Neuronal stem cell (in vitro differentiated cells): Measurements from ENCODE around the gene OBSCN.

Experiments
- DNase-seq: peaks from one replicate; pipeline ENCODE4 v3.0.0-alpha.2; 2013; ENCODE audit warnings: low spot score
- H2AFZ ChIP-seq: one replicate; pipeline ENCODE4 v1.6.1; 2013; ENCODE audit warnings: mild to moderate bottlenecking, low read length, inconsistent platforms
- H2AK5ac ChIP-seq: 2 replicates; pipeline ENCODE4 v1.6.1; 2013; ENCODE audit warnings: low read depth, mild to moderate bottlenecking, inconsistent platforms, low read length, moderate library complexity, mixed read lengths
- H2BK120ac ChIP-seq: 2 replicates; pipeline ENCODE4 v1.6.1; 2013; ENCODE audit warnings: low read depth, mild to moderate bottlenecking, inconsistent platforms, low read length, moderate library complexity, mixed read lengths
- H2BK12ac ChIP-seq: one replicate; pipeline ENCODE4 v1.6.1; 2013; ENCODE audit warnings: low read length, inconsistent platforms
- H2BK15ac ChIP-seq: 2 replicates; pipeline ENCODE4 v1.6.1; 2013; ENCODE audit warnings: mild to moderate bottlenecking, low read length, inconsistent platforms, mixed read lengths
- H2BK5ac ChIP-seq: one replicate; pipeline ENCODE4 v1.6.1; 2013; ENCODE audit warnings: inconsistent platforms, mild to moderate bottlenecking, low read length, moderate library complexity
- H3K14ac ChIP-seq: one replicate; pipeline ENCODE4 v1.6.1; 2013; ENCODE audit warnings: low read length, inconsistent platforms
- H3K18ac ChIP-seq: 2 replicates; pipeline ENCODE4 v1.6.1; 2013; ENCODE audit warnings: low read length, inconsistent platforms
- H3K23ac ChIP-seq: 2 replicates; pipeline ENCODE4 v1.6.1; 2013; ENCODE audit warnings: low read depth, mild to moderate bottlenecking, mixed read lengths, low read length, inconsistent platforms; ENCODE audit not compliant: poor library complexity
- H3K27ac ChIP-seq: replicated peaks from 3 replicates; pipeline ENCODE4 v1.5.1; 2013; ENCODE audit warnings: low read length, inconsistent platforms
- H3K27me3 ChIP-seq, 3 experiments: 2 replicates each; pipeline ENCODE4 v1.6.1; 2013; ENCODE audit warnings: low read length in 3 of 3, mild to moderate bottlenecking in 2 of 3, inconsistent platforms in 1 of 3, low read depth in 1 of 3, mixed read lengths in 1 of 3, moderate library complexity in 1 of 3; ENCODE audit not compliant: control insufficient read depth in 3 of 3, insufficient read depth in 3 of 3
- H3K36me3 ChIP-seq, 2 donors: replicated peaks in 1 of 2; 2 replicates each; pipeline ENCODE4 v1.6.1; 2013; ENCODE audit warnings: low read length in 2 of 2; ENCODE audit not compliant: control insufficient read depth in 2 of 2, insufficient read depth in 2 of 2
- H3K4ac ChIP-seq: 2 replicates; pipeline ENCODE4 v1.6.1; 2013; ENCODE audit warnings: inconsistent platforms, mild to moderate bottlenecking, low read length, moderate library complexity
- H3K4me1 ChIP-seq, 2 donors: 1 replicate in 1 of 2; 2 replicates in 1 of 2; pipeline ENCODE4 v1.6.1; 2013; ENCODE audit warnings: low read length in 2 of 2, low read depth in 1 of 2; ENCODE audit not compliant: control insufficient read depth in 2 of 2, insufficient read depth in 1 of 2
- H3K4me2 ChIP-seq: one replicate; pipeline ENCODE4 v1.6.1; 2013; ENCODE audit warnings: mild to moderate bottlenecking, low read length, inconsistent platforms; ENCODE audit not compliant: insufficient read depth, poor library complexity, severe bottlenecking
- H3K4me3 ChIP-seq, 2 donors: 2 replicates each; pipeline ENCODE4 v1.5.1; 2013; ENCODE audit warnings: low read length in 2 of 2, mild to moderate bottlenecking in 2 of 2, inconsistent platforms in 1 of 2, moderate library complexity in 1 of 2
- H3K79me1 ChIP-seq: one replicate; pipeline ENCODE4 v1.6.1; 2013; ENCODE audit warnings: low read depth, mild to moderate bottlenecking, inconsistent platforms, low read length, moderate library complexity
- H3K9ac ChIP-seq: one replicate; pipeline ENCODE4 v1.6.1; 2013; ENCODE audit warnings: mild to moderate bottlenecking, low read depth, low read length, inconsistent platforms; ENCODE audit not compliant: poor library complexity
- H3K9me3 ChIP-seq, 2 donors: replicated peaks in 1 of 2; 2 replicates each; pipeline versions ENCODE3 to v1.6.1; 2013; ENCODE audit warnings: low read length in 2 of 2, mild to moderate bottlenecking in 2 of 2, inconsistent platforms in 1 of 2, low read depth in 1 of 2, mixed read lengths in 1 of 2, moderate library complexity in 1 of 2; ENCODE audit not compliant: control insufficient read depth in 2 of 2, insufficient read depth in 1 of 2
- H4K8ac ChIP-seq: one replicate; pipeline ENCODE4 v1.6.1; 2013; ENCODE audit warnings: low read depth, mild to moderate bottlenecking, inconsistent platforms, low read length, moderate library complexity
- H4K91ac ChIP-seq: one replicate; pipeline ENCODE4 v1.6.1; 2013; ENCODE audit warnings: low read length, low read depth, mild to moderate bottlenecking, inconsistent platforms; ENCODE audit not compliant: poor library complexity
- WGBS, 2 donors: extraction: QIAGEN DNeasy Blood & Tissue Kit; methylation state at CpG; one replicate each; pipeline ENCODE4 v1.1.7; 2013; ENCODE audit warnings: missing lambda C conversion rate in 2 of 2, mixed read lengths in 1 of 2; ENCODE audit not compliant: insufficient read length in 2 of 2, insufficient replicate concordance in 1 of 2; ENCODE audit errors: extremely low coverage in 2 of 2; 5-methylcytosine and 5-hydroxymethylcytosine counted together

The OBSCN gene

GRCh38 chr1:228414511-228415211 lies 206.8 kb downstream of the OBSCN start:
- Histone ChIP-seq H3K4ac (no peak overlapping the region), H2BK120ac (no peak overlapping the region), H3K4me3 (no peak overlapping the region), H2AK5ac (peak overlapping the region; percentile 3), H3K9me3 (peaks cover 0 to 3% of the 10 kb centered on the region in 2 donors), H4K8ac (no peak overlapping the region), H3K18ac (peak overlapping the region; percentile 52), H3K27ac (no peak overlapping the region), H2BK5ac (no peak overlapping the region), H2AFZ (no peak overlapping the region), H3K23ac (peak overlapping the region; percentile 77), H3K79me1 (peaks cover 3% of the 10 kb centered on the region), H3K27me3 (peaks cover 0 to 13% (median 0%) of the 10 kb centered on the region in 3 experiments), H3K36me3 (peaks cover 16 to 21% of the 10 kb centered on the region in 2 donors), H3K14ac (no peak overlapping the region), H3K4me2 (no peak overlapping the region), H4K91ac (no peak overlapping the region), H3K9ac (no peak overlapping the region), H3K4me1 (peaks cover 0 to 11% of the 10 kb centered on the region in 2 donors), H2BK12ac (no peak overlapping the region), H2BK15ac (no peak overlapping the region)
- no peak for DNase-seq
- WGBS, 2 donors, result no CpG with 5 or more reads among the region's 25 CpGs

- H3K14ac ChIP-seq, result no peak overlapping the region
- H2BK5ac ChIP-seq, result no peak overlapping the region
- H3K79me1 ChIP-seq, result peaks cover 3% of the 10 kb centered on the region
- H3K4me1 ChIP-seq, result peaks cover 0 to 11% of the 10 kb centered on the region in 2 donors
- no peak overlapping the region for H3K9ac ChIP-seq
- no peak overlapping the region for H3K4ac ChIP-seq
- H3K4me3 ChIP-seq, result no peak overlapping the region
- peaks cover 0 to 13% (median 0%) of the 10 kb centered on the region in 3 experiments for H3K27me3 ChIP-seq
- no peak overlapping the region for H2AFZ ChIP-seq
- no CpG with 5 or more reads among the region's 7 CpGs for WGBS, 2 donors
- no peak overlapping the region for H2BK15ac ChIP-seq
- no peak for DNase-seq
- peaks cover 15 to 17% of the 10 kb centered on the region in 2 donors for H3K36me3 ChIP-seq
- H3K23ac ChIP-seq, result no peak overlapping the region
- H4K8ac ChIP-seq, result no peak overlapping the region
- no peak overlapping the region for H3K4me2 ChIP-seq
- no peak overlapping the region for H3K18ac ChIP-seq
- no peak overlapping the region for H2BK120ac ChIP-seq
- peak overlapping the region; percentile 16 for H2AK5ac ChIP-seq
- H3K9me3 ChIP-seq, result peaks cover 0 to 3% of the 10 kb centered on the region in 2 donors
- no peak overlapping the region for H2BK12ac ChIP-seq
- H4K91ac ChIP-seq, result no peak overlapping the region
- no peak overlapping the region for H3K27ac ChIP-seq
Measured at GRCh38 chr1:228415221-228415620, 207.4 kb downstream of the OBSCN start.

- H3K27me3 ChIP-seq, result peaks cover 0 to 13% (median 0%) of the 10 kb centered on the region in 3 experiments
- peaks cover 0 to 3% of the 10 kb centered on the region in 2 donors for H3K9me3 ChIP-seq
- no peak overlapping the region for H3K23ac ChIP-seq
- H3K4me3 ChIP-seq, result peak overlapping the region in 1 of 2 donors; percentile 78
- peak overlapping the region; percentile 44 for H3K18ac ChIP-seq
- DNase-seq, result no peak
- no CpG with 5 or more reads among the region's 23 CpGs for WGBS, 2 donors
- H3K4me2 ChIP-seq, result peak overlapping the region; percentile 92
- H3K36me3 ChIP-seq, result peaks cover 10 to 11% of the 10 kb centered on the region in 2 donors
- peak overlapping the region; percentile 1 for H3K14ac ChIP-seq
- H2BK15ac ChIP-seq, result no peak overlapping the region
- peaks cover 0 to 11% of the 10 kb centered on the region in 2 donors for H3K4me1 ChIP-seq
- no peak overlapping the region for H4K91ac ChIP-seq
- no peak overlapping the region for H2BK12ac ChIP-seq
- no peak overlapping the region for H2BK120ac ChIP-seq
- H2BK5ac ChIP-seq, result no peak overlapping the region
- H3K9ac ChIP-seq, result peak overlapping the region; percentile 86
- H3K27ac ChIP-seq, result no peak overlapping the region
- no peak overlapping the region for H2AK5ac ChIP-seq
- H3K79me1 ChIP-seq, result peaks cover 3% of the 10 kb centered on the region
- peak overlapping the region; percentile 78 for H4K8ac ChIP-seq
- H2AFZ ChIP-seq, result no peak overlapping the region
- no peak overlapping the region for H3K4ac ChIP-seq
Measured at GRCh38 chr1:228415853-228416216, 208.0 kb downstream of the OBSCN start.

- peaks cover 5 to 8% of the 10 kb centered on the region in 2 donors for H3K36me3 ChIP-seq
- H3K9me3 ChIP-seq, result peaks cover 0 to 3% of the 10 kb centered on the region in 2 donors
- H3K4me1 ChIP-seq, result peaks cover 0 to 11% of the 10 kb centered on the region in 2 donors
- H2BK15ac ChIP-seq, result peak within 1 kb of the TSS; percentile 5
- peak within 1 kb of the TSS; percentile 82 for H3K18ac ChIP-seq
- peaks cover 0 to 13% (median 0%) of the 10 kb centered on the region in 3 experiments for H3K27me3 ChIP-seq
- H3K14ac ChIP-seq, result peak within 1 kb of the TSS; percentile 42
- peak within 1 kb of the TSS; percentile 40 for H2BK120ac ChIP-seq
- H3K4me3 ChIP-seq, result peak within 1 kb of the TSS in 1 of 2 donors; percentile 78
- peaks cover 3% of the 10 kb centered on the region for H3K79me1 ChIP-seq
- H4K8ac ChIP-seq, result peak within 1 kb of the TSS; percentile 78
- peak within 1 kb of the TSS; percentile 53 for H3K23ac ChIP-seq
- no peak within 1 kb of the TSS for H3K27ac ChIP-seq
- WGBS, 2 donors, result no CpG with 5 or more reads among the region's 59 CpGs
- no peak within 1 kb of the TSS for H4K91ac ChIP-seq
- H3K4me2 ChIP-seq, result peak within 1 kb of the TSS; percentile 92
- peak within 1 kb of the TSS; percentile 86 for H3K9ac ChIP-seq
- peak within 1 kb of the TSS; percentile 35 for H2AK5ac ChIP-seq
- H2AFZ ChIP-seq, result no peak within 1 kb of the TSS
- H2BK12ac ChIP-seq, result no peak within 1 kb of the TSS
- no peak within 1 kb of the TSS for H2BK5ac ChIP-seq
- DNase-seq, result peak; percentile 69
- no peak within 1 kb of the TSS for H3K4ac ChIP-seq
Measured at GRCh38 chr1:228416217-228416933, 208.5 kb downstream of the OBSCN start, which contains the start of gene TRIM17. TSS of gene TRIM17 (minus strand) at chr1:228416861. CDS start at chr1:228415072, 1,789 bp downstream.
